Ovary (tissue), 3 donors: ENCODE measurements around the gene TAMM41.

ENCODE experiments used
- POLR2A ChIP-seq: fragments of 450-650 bp; IDR thresholded peaks from one replicate; pipeline ENCODE4 v1.6.1; 2017; ENCODE audit warnings: antibody characterized with exemption, mild to moderate bottlenecking, moderate library complexity
- TF ChIP-seq, protein P1 (sequence below), 3 donors: fragments of 450-650 bp in 2 of 3; fragments of 200-600 bp in 1 of 3; IDR thresholded peaks; one replicate each; pipeline versions ENCODE4 v1.5.1 to v1.8.0; 2016 to 2022; ENCODE audit warnings: antibody characterized with exemption in 3 of 3, mild to moderate bottlenecking in 1 of 3
- donor health status: DM: no; HTN: no; CAD: no.

- no peak for TF ChIP-seq POLR2A
- TF ChIP-seq, protein P1, sequence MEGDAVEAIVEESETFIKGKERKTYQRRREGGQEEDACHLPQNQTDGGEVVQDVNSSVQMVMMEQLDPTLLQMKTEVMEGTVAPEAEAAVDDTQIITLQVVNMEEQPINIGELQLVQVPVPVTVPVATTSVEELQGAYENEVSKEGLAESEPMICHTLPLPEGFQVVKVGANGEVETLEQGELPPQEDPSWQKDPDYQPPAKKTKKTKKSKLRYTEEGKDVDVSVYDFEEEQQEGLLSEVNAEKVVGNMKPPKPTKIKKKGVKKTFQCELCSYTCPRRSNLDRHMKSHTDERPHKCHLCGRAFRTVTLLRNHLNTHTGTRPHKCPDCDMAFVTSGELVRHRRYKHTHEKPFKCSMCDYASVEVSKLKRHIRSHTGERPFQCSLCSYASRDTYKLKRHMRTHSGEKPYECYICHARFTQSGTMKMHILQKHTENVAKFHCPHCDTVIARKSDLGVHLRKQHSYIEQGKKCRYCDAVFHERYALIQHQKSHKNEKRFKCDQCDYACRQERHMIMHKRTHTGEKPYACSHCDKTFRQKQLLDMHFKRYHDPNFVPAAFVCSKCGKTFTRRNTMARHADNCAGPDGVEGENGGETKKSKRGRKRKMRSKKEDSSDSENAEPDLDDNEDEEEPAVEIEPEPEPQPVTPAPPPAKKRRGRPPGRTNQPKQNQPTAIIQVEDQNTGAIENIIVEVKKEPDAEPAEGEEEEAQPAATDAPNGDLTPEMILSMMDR (IDR thresholded peaks at IDR 0.05): no peak
Observed at GRCh38 chr3:11780341-11780740, 66.3 kb downstream of the TAMM41 start.
